Omental fat pad (tissue), 4 donors: ENCODE data around the gene CYP26B1. TPM values are rescaled to one million over a fixed set of nuclear protein-coding genes. Genes with fewer than 3 reads are reported as not detected.

Experiments used
- ATAC-seq: fragments of 150-250 bp; one replicate; pipeline ENCODE4 v1.9.1; 2016; ENCODE audit warnings: mild to moderate bottlenecking, moderate library complexity; ENCODE audit not compliant: low FRiP score
- DNase-seq: peaks from one replicate; pipeline ENCODE4 v3.0.0-alpha.2; 2019; ENCODE audit warnings: low spot score
- CTCF ChIP-seq, 3 donors: fragments of 450-650 bp; IDR thresholded peaks; one replicate each; pipeline ENCODE4 v1.5.1; 2016 to 2017; ENCODE audit warnings: antibody characterized with exemption in 3 of 3, mild to moderate bottlenecking in 3 of 3, moderate library complexity in 2 of 3
- total RNA-seq, 4 donors: library from RNA; depleted of rRNA; stranded (reverse); fragments of >200 nt; gene quantifications; one replicate each; pipeline ENCODE4 v1.1.0, GENCODE V29; 2016

CYP26B1 gene
- total RNA-seq, 4 donors from 2014 or later: 10.6 to 36.6 (median 18.8) TPM

GRCh38 chr2:72156872-72157271 is 9.2 kb upstream of the CYP26B1 start:
- no peak for TF ChIP-seq CTCF (IDR thresholded peaks at IDR 0.05)
- DNase-seq (no peak), ATAC-seq (no peak)

GRCh38 chr2:72155737-72156136 is 8.1 kb upstream of the CYP26B1 start:
- DNase-seq: no peak
- TF ChIP-seq CTCF (IDR thresholded peaks at IDR 0.05): no peak
- ATAC-seq: no peak

GRCh38 chr2:72155151-72155550 is 7.5 kb upstream of the CYP26B1 start:
- ATAC-seq (no peak), DNase-seq (no peak)
- TF ChIP-seq CTCF (IDR thresholded peaks at IDR 0.05): no peak

GRCh38 chr2:72154386-72154975 is 6.8 kb upstream of the CYP26B1 start:
- ATAC-seq: no peak
- TF ChIP-seq CTCF (IDR thresholded peaks at IDR 0.05): no peak
- no peak for DNase-seq

GRCh38 chr2:72153924-72154323 is 6.3 kb upstream of the CYP26B1 start:
- no peak for ATAC-seq
- no peak for DNase-seq
- TF ChIP-seq CTCF (IDR thresholded peaks at IDR 0.05): no peak

GRCh38 chr2:72153026-72153791 is 5.5 kb upstream of the CYP26B1 start:
- ATAC-seq (no peak), DNase-seq (no peak)
- no peak for TF ChIP-seq CTCF (IDR thresholded peaks at IDR 0.05)

- no peak for TF ChIP-seq CTCF (IDR thresholded peaks at IDR 0.05)
- ATAC-seq (no peak), DNase-seq (peak; percentile 3)
Measured at GRCh38 chr2:72150861-72151356, 3.2 kb upstream of the CYP26B1 start.
